Measurements from ENCODE around the gene DRD1. TPM values are rescaled to one million over a fixed set of nuclear protein-coding genes. Genes with fewer than 3 reads are reported as not detected.
A peak's percentile ranks its signal among the peaks of the same experiment; 100 is the strongest.

DRD1 gene
- total RNA-seq, result 0.05 TPM
- long read RNA-seq, result 0 reads

GRCh38 chr5:175444060-175444904 is at the start of gene DRD1:
Gene DRD1 (minus strand): TSS chr5:175444182. CDS start chr5:175443099, 1,083 bp downstream.
- DNase-seq (ENCODE audit: low spot score), result no peak
- intact Hi-C loops (cut with DNase I), result no loop called here

- DNase-seq (ENCODE audit: low spot score), result no peak
- intact Hi-C loops (cut with DNase I), result no loop called here
Measured at GRCh38 chr5:175493726-175494125, 49.7 kb upstream of the DRD1 start.

GRCh38 chr5:175493260-175493659 is 49.3 kb upstream of the DRD1 start:
- DNase-seq (ENCODE audit: low spot score), result no peak
- intact Hi-C loops (cut with DNase I), result no loop called here

GRCh38 chr5:175491223-175491622 is 47.2 kb upstream of the DRD1 start:
- no peak for DNase-seq (ENCODE audit: low spot score)
- intact Hi-C loops (cut with DNase I), result no loop called here

- intact Hi-C loops (cut with DNase I), result no loop called here
- DNase-seq (ENCODE audit: low spot score), result no peak
Measured at GRCh38 chr5:175489693-175490443, 45.9 kb upstream of the DRD1 start.

GRCh38 chr5:175487514-175488222 is 43.7 kb upstream of the DRD1 start:
- no peak for DNase-seq (ENCODE audit: low spot score)
- intact Hi-C loops (cut with DNase I), result no loop called here

GRCh38 chr5:175485631-175486030 is 41.6 kb upstream of the DRD1 start:
- DNase-seq (ENCODE audit: low spot score), result no peak
- intact Hi-C loops (cut with DNase I), result no loop called here

- no peak for DNase-seq (ENCODE audit: low spot score)
- intact Hi-C loops (cut with DNase I), result no loop called here
Measured at GRCh38 chr5:175484829-175485228, 40.8 kb upstream of the DRD1 start.

GRCh38 chr5:175484322-175484721 is 40.3 kb upstream of the DRD1 start:
- intact Hi-C loops (cut with DNase I), result no loop called here
- no peak for DNase-seq (ENCODE audit: low spot score)

GRCh38 chr5:175483337-175483736 is 39.4 kb upstream of the DRD1 start:
- DNase-seq (ENCODE audit: low spot score), result no peak
- intact Hi-C loops (cut with DNase I), result no loop called here

- intact Hi-C loops (cut with DNase I), result no loop called here
Measured at GRCh38 chr5:175479125-175479881, 35.3 kb upstream of the DRD1 start.

GRCh38 chr5:175478384-175479124 is 34.6 kb upstream of the DRD1 start, which contains the start of gene SFXN1:
Gene SFXN1 (plus strand): TSS chr5:175478560. CDS start chr5:175492104, 13,544 bp downstream.
- peak; percentile 88 for DNase-seq (ENCODE audit: low spot score)
- intact Hi-C loops (cut with DNase I), result no loop called here

More at GRCh38 chr5:175479125-175479881, 35.3 kb upstream of the DRD1 start:
- DNase-seq (ENCODE audit: low spot score), result no peak

GRCh38 chr5:175478008-175478383 is 34.0 kb upstream of the DRD1 start:
- DNase-seq (ENCODE audit: low spot score), result no peak
- intact Hi-C loops (cut with DNase I), result no loop called here

GRCh38 chr5:175477440-175477839 is 33.5 kb upstream of the DRD1 start:
- DNase-seq (ENCODE audit: low spot score), result no peak
- intact Hi-C loops (cut with DNase I), result no loop called here

- intact Hi-C loops (cut with DNase I), result no loop called here
- DNase-seq (ENCODE audit: low spot score), result no peak
Measured at GRCh38 chr5:175475248-175475647, 31.3 kb upstream of the DRD1 start.

- DNase-seq (ENCODE audit: low spot score), result no peak
- intact Hi-C loops (cut with DNase I), result no loop called here
Measured at GRCh38 chr5:175472378-175472777, 28.4 kb upstream of the DRD1 start.

GRCh38 chr5:175471628-175472027 is 27.6 kb upstream of the DRD1 start:
- intact Hi-C loops (cut with DNase I), result no loop called here
- DNase-seq (ENCODE audit: low spot score), result no peak

GRCh38 chr5:175471196-175471595 is 27.2 kb upstream of the DRD1 start:
- intact Hi-C loops (cut with DNase I), result no loop called here
- DNase-seq (ENCODE audit: low spot score), result no peak

- DNase-seq (ENCODE audit: low spot score), result no peak
- intact Hi-C loops (cut with DNase I), result no loop called here
Measured at GRCh38 chr5:175470781-175471180, 26.8 kb upstream of the DRD1 start.
